HepG2 (cell line): ENCODE results near the gene CMTM1. TPM values are rescaled to one million over a fixed set of nuclear protein-coding genes. Genes with fewer than 3 reads are reported as not detected.

Source experiments
- AGO1 ChIP-seq: fragments of 200-400 bp; formaldehyde crosslinking; IDR thresholded peaks from 2 replicates; pipeline ENCODE4 v1.6.1; 2017; ENCODE audit warnings: mild to moderate bottlenecking, low read depth, low read length, moderate library complexity; ENCODE audit not compliant: poor library complexity, severe bottlenecking
- EHMT2 ChIP-seq: fragments of 200-600 bp; sonication (generic); IDR thresholded peaks from 2 replicates; pipeline ENCODE4 v1.7.0; 2017; ENCODE audit warnings: antibody characterized with exemption, low read depth, low read length, borderline replicate concordance
- FOXP4 ChIP-seq: sonication (generic); formaldehyde crosslinking; IDR thresholded peaks from 2 replicates; pipeline ENCODE4 v1.4.0; 2020; ENCODE audit warnings: missing genetic modification reagents
- HMGXB4 ChIP-seq, 2 experiments: sonication (generic) in 1 of 2; formaldehyde crosslinking in 1 of 2; IDR thresholded peaks; 2 replicates each; pipeline versions ENCODE4 v1.4.0 to v1.6.1; 2018 to 2020; ENCODE audit warnings: missing genetic modification reagents in 2 of 2, borderline replicate concordance in 1 of 2, low read depth in 1 of 2, mild to moderate bottlenecking in 1 of 2, missing biosample characterization in 1 of 2
- MTF2 ChIP-seq: sonication (generic); formaldehyde crosslinking; IDR thresholded peaks from 2 replicates; pipeline ENCODE4 v1.5.0; 2020; ENCODE audit warnings: missing genetic modification reagents, borderline replicate concordance
- NR2F6 ChIP-seq, 2 experiments: IDR thresholded peaks; 2 replicates each; pipeline ENCODE4 v1.6.1; 2016; ENCODE audit warnings: antibody characterized with exemption in 1 of 2, mild to moderate bottlenecking in 1 of 2
- SETDB1 ChIP-seq: sonication (generic); formaldehyde crosslinking; IDR thresholded peaks from 2 replicates; pipeline ENCODE4 v1.5.1; 2020; ENCODE audit warnings: missing genetic modification reagents, mild to moderate bottlenecking, borderline replicate concordance
- TBL1XR1 ChIP-seq: fragments of 150-350 bp; IDR thresholded peaks from 2 replicates; pipeline ENCODE4 v1.6.1; 2014; ENCODE audit warnings: borderline replicate concordance, low read length; ENCODE audit not compliant: partially characterized antibody
- TOPORS ChIP-seq: sonication (generic); formaldehyde crosslinking; IDR thresholded peaks from 2 replicates; pipeline ENCODE4 v1.8.0; 2023; ENCODE audit warnings: mild to moderate bottlenecking, missing genetic modification reagents
- ZBTB25 ChIP-seq: IDR thresholded peaks from 2 replicates; pipeline ENCODE4 v1.6.1; 2018; ENCODE audit warnings: missing genetic modification reagents
- ZFYVE20 ChIP-seq: sonication (generic); formaldehyde crosslinking; IDR thresholded peaks from 2 replicates; pipeline ENCODE4 v1.8.0; 2023; ENCODE audit warnings: low read depth, mild to moderate bottlenecking, moderate library complexity, missing genetic modification reagents, borderline replicate concordance
- ZNF235 ChIP-seq: sonication (generic); formaldehyde crosslinking; IDR thresholded peaks from 2 replicates; pipeline ENCODE4 v1.8.1; 2023; ENCODE audit warnings: mild to moderate bottlenecking, missing genetic modification reagents, borderline replicate concordance
- ZNF30 ChIP-seq: sonication (generic); formaldehyde crosslinking; IDR thresholded peaks from 2 replicates; pipeline ENCODE4 v1.5.0; 2020; ENCODE audit warnings: mild to moderate bottlenecking, missing genetic modification reagents
- ZNF407 ChIP-seq: sonication (generic); formaldehyde crosslinking; IDR thresholded peaks from one replicate; pipeline ENCODE4 v1.5.1; 2020; ENCODE audit warnings: mild to moderate bottlenecking, missing genetic modification reagents; ENCODE audit errors: not compliant biosample characterization
- polyA plus RNA-seq, 8 experiments: library from polyadenylated mRNA; depleted of rRNA in 3 of 8; stranded (reverse) in 7 of 8; unstranded in 1 of 8; fragments of >200 nt; fragmentation: Illumina TruSeq in 4 of 8; extraction: Trizol in 4 of 8; gene quantifications; 2 replicates each; pipeline versions ENCODE4 v1.2.1 to v1.2.3, GENCODE V29; 2011 to 2016; ENCODE audit warnings: low read depth in 4 of 8, missing spikeins in 1 of 8, mixed read lengths in 1 of 8; ENCODE audit not compliant: insufficient read depth in 1 of 8
- total RNA-seq, 5 experiments: library from RNA; depleted of rRNA; stranded (reverse); fragments of >200 nt; fragmentation: Illumina TruSeq; extraction: Trizol; gene quantifications; 2 replicates each; pipeline ENCODE4 v1.2.3, GENCODE V29; 2016; ENCODE audit warnings: low read depth in 1 of 5

The CMTM1 gene
- total and polyA plus RNA-seq, 2 of the 13 experiments (the other 11 are each of a cell fraction or from before 2014, with no cell fraction given) = 1.7 to 2.9 TPM

- TF ChIP-seq ZNF407 (CRISPR knock-in tag) = peak; percentile 38
- TF ChIP-seq NR2F6 (IDR thresholded peaks at IDR 0.05) = no peak
- no peak for TF ChIP-seq NR2F6 (CRISPR knock-in tag; IDR thresholded peaks at IDR 0.05)
- no peak for TF ChIP-seq SETDB1 (CRISPR knock-in tag)
- TF ChIP-seq TBL1XR1 = no peak
- TF ChIP-seq EHMT2 = no peak
- TF ChIP-seq ZFYVE20 (CRISPR knock-in tag) = no peak
- TF ChIP-seq AGO1 = no peak
- TF ChIP-seq ZNF235 = peak; percentile 73; the same call in 1 of the 2 replicates
- TF ChIP-seq MTF2 (CRISPR knock-in tag) = no peak
- TF ChIP-seq HMGXB4 (CRISPR knock-in tag; IDR thresholded peaks at IDR 0.05; ENCODE audit: borderline replicate concordance in 1 of 2, low read depth in 1 of 2) = 0 out of 4 replicates have a peak, but pooled peaks of 1 of the 2 experiments have one; percentile 18
- no peak for TF ChIP-seq TOPORS (CRISPR knock-in tag)
- no peak for TF ChIP-seq ZBTB25
- no peak for TF ChIP-seq FOXP4 (CRISPR knock-in tag)
- no peak for TF ChIP-seq ZNF30 (CRISPR knock-in tag)
Measured at GRCh38 chr16:66517586-66518263, 48.5 kb upstream of the CMTM1 start (continued).
